NOMO-1 (cell line): ENCODE data around the gene TMEM41B.

Experiments
- DNase-seq, 2 experiments: peaks; one replicate each; lab custom pipeline; 2025; ENCODE audit not compliant: unreplicated experiment in 2 of 2; lab: John Stamatoyannopoulos, UW

TMEM41B gene

DNA sequence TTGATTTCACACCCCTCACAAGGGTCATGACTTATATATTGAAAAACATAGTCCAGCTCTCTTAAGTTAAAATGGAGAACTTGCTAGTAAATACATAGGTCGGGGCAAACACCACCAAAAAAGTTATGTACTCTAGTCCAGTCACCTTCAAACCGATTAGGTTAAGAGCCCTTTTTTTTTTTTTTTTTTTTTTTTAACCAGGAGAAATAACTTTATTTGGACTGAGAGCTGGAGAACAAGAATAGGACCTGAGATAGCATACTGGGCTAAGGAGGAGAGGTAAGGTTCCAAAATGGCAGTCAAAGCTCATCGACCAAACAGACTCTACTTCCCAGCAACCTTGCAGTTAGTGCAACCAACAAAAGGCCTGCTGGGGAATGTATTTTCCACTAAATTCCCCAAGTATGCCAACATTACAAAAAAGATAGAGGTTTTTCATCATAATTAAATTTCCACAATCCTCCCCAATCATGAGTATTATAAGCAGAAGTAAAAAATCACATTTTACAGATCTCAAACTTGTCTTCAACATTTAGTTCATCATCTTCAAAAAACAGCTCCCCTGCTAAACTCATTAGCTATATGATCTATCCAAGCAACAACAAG is 3.8 kb downstream of the TMEM41B start:
- DNase-seq, result no peak

GRCh38 chr11:9304178-9304577 is 10.2 kb downstream of the TMEM41B start:
- DNase-seq, result no peak

GRCh38 chr11:9302448-9302847 is 11.9 kb downstream of the TMEM41B start:
- no peak for DNase-seq

DNA sequence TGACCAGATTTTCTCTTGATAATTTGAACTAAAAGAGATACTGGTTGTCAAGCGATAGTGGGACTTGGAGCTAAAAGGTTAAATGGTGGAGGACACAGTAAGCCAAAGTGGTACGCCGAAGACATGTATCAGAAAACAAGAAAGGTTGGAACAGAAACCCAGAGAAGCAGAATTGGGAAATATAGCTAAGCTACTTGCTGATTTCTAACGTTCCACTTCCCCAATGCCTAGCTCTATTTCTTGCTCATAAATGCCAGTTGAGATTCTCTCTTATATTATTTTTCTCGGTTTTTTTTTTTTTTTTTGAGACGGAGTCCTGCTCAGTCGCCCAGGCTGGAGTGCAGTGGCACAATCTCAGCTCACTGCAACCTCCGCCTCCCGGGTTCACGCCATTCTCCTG is 12.7 kb downstream of the TMEM41B start:
- DNase-seq, result peak; percentile 41 to 77

- DNase-seq, result no peak
Measured at GRCh38 chr11:9293646-9294045, 20.7 kb downstream of the TMEM41B start.

- DNase-seq, result no peak
Measured at GRCh38 chr11:9285850-9286587, 28.4 kb downstream of the TMEM41B start.

DNA sequence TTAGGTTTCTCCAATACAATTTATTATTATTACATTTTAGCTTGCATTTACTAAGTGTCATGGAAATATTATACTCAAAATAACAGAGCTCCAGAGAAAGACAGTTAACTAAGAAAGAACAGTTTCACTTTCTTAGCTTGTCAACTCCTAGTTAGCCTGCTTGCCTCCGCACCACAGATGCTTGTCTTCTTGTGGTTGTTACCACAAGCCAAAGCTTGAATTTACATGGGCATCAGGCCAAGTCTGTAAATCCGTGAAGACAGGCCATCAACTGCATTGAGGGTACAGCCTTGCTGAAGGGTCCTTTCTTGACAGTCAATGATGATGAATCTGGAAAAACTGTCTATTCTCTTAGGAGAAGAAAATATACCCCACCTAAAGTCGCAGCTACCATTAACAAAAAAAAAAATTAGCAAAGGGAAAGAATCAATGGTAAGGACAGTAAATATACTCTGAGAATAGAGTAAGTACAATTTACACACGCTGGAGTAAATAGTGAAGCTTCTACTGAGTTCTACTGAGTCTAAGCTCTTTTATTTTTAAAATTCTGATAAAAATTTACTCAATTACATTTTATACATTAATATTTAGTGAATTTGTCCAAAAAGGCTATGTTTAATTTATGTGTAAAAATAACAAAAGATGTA is 33.6 kb downstream of the TMEM41B start:
- peak in 1 of 2 experiments; percentile 41 for DNase-seq

GRCh38 chr11:9277176-9277575 is 37.2 kb downstream of the TMEM41B start:
- no peak for DNase-seq

GRCh38 chr11:9276571-9276970 is 37.8 kb downstream of the TMEM41B start:
- DNase-seq, result no peak

DNA sequence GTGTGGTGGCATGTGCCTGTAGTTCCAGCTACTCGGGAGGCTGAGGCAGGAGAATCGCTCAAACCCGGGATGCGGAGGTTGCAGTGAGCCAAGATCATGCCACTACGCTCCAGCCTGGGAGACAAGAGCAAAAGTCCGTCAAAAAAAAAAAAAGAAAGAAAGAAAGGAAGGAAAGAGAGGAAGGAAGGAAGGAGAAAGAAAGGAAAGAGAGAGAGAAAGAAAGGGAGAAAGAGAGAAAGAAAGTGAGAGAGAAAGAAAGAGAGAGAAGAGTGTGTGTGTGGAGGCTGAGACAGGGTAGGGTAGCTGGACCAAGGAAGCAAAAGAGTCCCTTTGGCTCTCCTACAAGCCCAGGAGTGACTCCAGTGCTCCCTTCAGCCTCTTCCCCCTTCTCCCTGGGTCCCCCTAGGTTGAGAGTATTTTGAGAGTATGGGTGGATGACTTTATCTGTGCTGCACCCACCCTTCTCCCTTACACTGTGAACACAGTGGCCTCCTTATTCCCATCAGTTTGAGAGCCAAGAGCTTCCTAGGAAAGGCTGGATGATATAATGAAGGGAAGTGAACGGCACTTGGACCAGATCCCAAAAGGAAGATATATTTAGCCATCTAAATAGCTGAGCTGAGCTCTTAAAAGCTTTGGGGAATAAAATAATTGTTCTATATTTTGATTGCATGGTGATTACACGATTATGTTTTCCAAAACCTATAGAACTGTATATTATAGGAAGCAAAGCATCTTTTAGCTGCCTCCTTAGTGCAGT is 39.7 kb downstream of the TMEM41B start:
- no peak for DNase-seq

GRCh38 chr11:9273376-9274336 is 40.7 kb downstream of the TMEM41B start:
- DNase-seq, result peak; percentile 74 to 95

- no peak for DNase-seq
Measured at GRCh38 chr11:9269492-9270013, 44.8 kb downstream of the TMEM41B start.

- no peak for DNase-seq
Measured at GRCh38 chr11:9267680-9268079, 46.7 kb downstream of the TMEM41B start.

- DNase-seq, result no peak
Measured at GRCh38 chr11:9266926-9267325, 47.5 kb downstream of the TMEM41B start.

DNA sequence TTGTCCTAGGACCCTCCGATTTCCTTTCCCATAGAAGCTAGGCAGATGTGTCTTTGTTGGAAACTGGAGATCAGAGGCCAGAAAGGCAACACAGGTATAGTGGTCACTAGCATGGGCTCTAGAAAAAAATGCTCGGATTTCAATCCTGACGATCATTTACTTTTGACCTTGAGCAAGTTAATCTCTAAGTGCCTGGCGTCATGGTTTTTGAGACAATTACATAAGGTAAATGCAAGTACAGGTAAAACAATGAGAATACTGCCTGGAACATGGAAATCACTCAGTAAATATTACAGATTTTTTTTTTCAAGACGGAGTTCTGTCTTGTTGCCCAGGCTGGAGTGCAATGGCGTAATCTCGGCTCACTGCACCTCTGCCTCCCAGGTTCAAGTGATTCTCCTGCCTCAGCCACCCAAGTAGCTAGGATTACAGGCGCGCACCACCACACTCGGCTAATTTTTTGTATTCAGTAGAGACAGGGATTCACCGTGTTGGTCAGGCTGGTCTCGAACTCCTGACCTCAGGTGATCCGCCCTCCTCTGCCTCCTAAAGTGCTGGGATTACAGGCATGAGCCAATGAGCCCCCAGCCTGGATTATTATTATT is 48.2 kb downstream of the TMEM41B start:
- no peak for DNase-seq

DNA sequence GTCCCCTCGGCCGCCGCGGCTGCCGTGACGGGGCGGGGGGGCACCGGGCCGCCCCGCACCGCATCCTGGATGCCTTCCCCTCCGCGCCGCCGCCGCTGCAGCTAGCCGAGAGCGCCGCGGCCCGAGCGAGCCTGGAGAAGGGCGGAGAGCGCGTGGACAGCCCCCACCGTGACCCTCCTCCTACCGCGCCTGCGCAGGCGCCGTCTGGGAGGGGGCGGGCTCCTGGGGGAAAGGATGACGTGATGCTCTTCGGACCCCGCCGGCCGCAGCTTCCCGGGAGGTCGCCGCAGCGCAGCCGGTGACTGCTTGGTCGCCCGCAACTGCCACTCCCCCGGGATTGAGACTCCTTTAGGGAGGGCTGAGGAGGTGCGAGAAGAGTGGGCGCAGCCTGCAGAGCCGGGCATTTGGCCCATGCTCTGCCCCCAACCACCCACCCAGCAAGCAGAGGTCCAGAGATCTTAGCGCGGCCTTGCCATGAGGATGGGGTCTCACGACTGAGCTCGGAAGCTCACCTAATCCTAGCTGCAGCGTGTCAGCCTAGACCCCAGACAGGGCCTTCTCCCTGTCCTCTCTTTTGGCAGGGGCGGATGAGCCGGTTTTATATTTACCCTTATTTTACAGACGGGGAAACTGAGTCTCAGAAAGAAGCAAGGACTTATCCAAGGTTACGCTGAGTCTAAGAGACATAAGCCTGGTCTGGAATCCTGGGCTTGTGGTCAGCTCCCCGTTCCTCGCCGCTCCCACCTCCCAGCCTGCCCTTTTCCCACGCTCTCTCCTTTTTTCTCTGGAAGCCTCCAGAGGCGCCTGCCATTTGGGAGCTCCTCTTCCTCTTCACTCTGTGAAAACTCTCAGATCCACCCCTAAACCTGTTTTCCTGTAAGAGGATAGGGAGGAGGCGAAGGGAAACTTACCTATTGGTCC is 48.9 kb downstream of the TMEM41B start, which contains the start of gene DENND5A:
Gene DENND5A, minus strand, starts transcription at position 140 of the 921 bp plus-strand sequence. CDS start 281 bp downstream, outside the sequence.
- peak; percentile 41 to 44 for DNase-seq

DNA sequence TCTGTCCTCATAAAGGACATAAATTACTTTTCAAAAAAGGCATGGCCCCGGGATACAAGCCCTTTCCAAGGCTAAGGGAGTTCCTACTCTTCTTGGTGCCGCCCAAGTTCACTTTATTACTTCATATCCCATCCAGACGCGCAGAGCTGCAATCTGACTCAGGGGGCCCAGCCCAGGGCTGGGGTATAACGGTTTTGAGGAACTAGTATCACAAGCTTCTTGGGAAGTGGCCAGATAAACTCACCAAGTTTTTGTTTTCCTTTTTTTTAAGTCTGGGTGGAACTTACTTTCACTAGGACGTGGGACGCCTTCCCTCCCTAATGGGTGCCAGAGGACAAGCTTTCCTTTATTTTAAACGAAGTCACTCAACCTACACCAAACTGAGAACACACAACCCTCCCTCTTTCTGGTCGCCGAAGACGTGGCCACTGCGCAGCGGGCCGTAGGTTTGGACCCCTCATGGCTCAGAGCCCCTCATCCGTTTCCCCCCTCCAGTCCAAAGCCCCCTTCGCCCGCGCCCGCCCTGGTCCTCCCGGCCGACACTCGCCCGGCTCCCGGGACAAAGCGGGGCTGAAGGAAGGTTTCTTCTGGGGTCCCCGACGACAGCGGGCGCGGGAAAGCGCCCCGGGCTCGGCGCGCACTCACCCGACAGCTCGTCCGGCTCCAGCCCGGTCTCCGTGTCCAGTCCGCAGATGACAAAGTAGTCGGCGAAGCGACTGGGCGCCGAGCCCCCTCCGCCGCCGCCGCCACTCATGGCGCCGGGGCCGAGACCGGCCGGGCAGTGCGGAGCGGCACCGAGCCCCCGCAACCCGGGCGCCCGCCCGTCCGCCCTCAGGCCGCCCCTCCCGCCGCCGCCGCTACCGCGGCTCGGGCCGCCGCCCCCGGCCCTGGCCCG is 49.8 kb downstream of the TMEM41B start:
- peak; percentile 83 to 89 for DNase-seq
